HEK293 (cell line): ENCODE measurements around the gene POU2AF3.
"Not testable (repeated sequence)": the region's sequence is repeated elsewhere in the genome, so short reads cannot be mapped to it uniquely, and the experiment has no call there.

ENCODE experiments used
- CTCF ChIA-PET: fragments of 350-600 bp; formaldehyde crosslinking; extraction: SDS; loops from one replicate; lab custom pipeline; 2021; ENCODE audit warnings: antibody characterized with exemption; lab: Yijun Ruan, JAX
- POLR2A ChIA-PET: fragments of 300-600 bp; formaldehyde crosslinking; extraction: SDS; loops from one replicate; lab custom pipeline; 2020; ENCODE audit warnings: antibody characterized with exemption, inconsistent platforms; lab: Yijun Ruan, JAX
- H3K27ac ChIP-seq: fragments of 200-500 bp; sonication (Bioruptor generic); 2 replicates; pipeline ENCODE4 v1.5.1; 2014; ENCODE audit warnings: low read depth, low read length, control low read depth, inconsistent platforms; ENCODE audit errors: extremely low read depth
- H3K36me3 ChIP-seq, 2 experiments: fragments of 200-500 bp in 1 of 2; sonication (Bioruptor generic) in 1 of 2; 1 replicate in 1 of 2; 2 replicates in 1 of 2; pipeline ENCODE4 v1.5.1; 2014 to 2017; ENCODE audit warnings: inconsistent platforms in 2 of 2, low read length in 2 of 2; ENCODE audit not compliant: control insufficient read depth in 2 of 2, insufficient read depth in 1 of 2
- H3K4me1 ChIP-seq: fragments of 200-500 bp; sonication (Bioruptor generic); 2 replicates; pipeline ENCODE4 v1.5.1; 2014; ENCODE audit warnings: mild to moderate bottlenecking, low read length, inconsistent platforms; ENCODE audit not compliant: control insufficient read depth, insufficient read depth
- H3K4me3 ChIP-seq: 2 replicates; pipeline ENCODE4 v1.5.1; 2011; ENCODE audit warnings: low read depth, mild to moderate bottlenecking, control low read depth, low read length, moderate library complexity
- H3K9me3 ChIP-seq: fragments of 200-500 bp; sonication (Bioruptor generic); 2 replicates; pipeline ENCODE4 v1.5.1; 2014; ENCODE audit warnings: low read depth, low read length, inconsistent platforms; ENCODE audit not compliant: control insufficient read depth, insufficient read depth
- BCL11B ChIP-seq: fragments of 450-650 bp; formaldehyde crosslinking; IDR thresholded peaks from 2 replicates; pipeline ENCODE4 v1.5.1; 2016; ENCODE audit warnings: low read depth, missing biosample characterization, missing genetic modification characterization
- GLIS2 ChIP-seq: fragments of 450-650 bp; formaldehyde crosslinking; IDR thresholded peaks from 2 replicates; pipeline ENCODE4 v1.5.1; 2016; ENCODE audit warnings: missing biosample characterization, missing genetic modification characterization
- HOXD13 ChIP-seq: sonication (generic); formaldehyde crosslinking; IDR thresholded peaks from 2 replicates; pipeline ENCODE4 v1.8.0; 2022; ENCODE audit warnings: missing genetic modification reagents, borderline replicate concordance
- SCRT1 ChIP-seq: fragments of 450-650 bp; formaldehyde crosslinking; IDR thresholded peaks from 2 replicates; pipeline ENCODE4 v1.5.1; 2016; ENCODE audit warnings: missing biosample characterization, missing genetic modification characterization, borderline replicate concordance
- SCRT2 ChIP-seq: fragments of 450-650 bp; formaldehyde crosslinking; IDR thresholded peaks from 2 replicates; pipeline ENCODE4 v1.5.1; 2016; ENCODE audit warnings: missing biosample characterization, missing genetic modification characterization
- SETDB1 ChIP-seq: IDR thresholded peaks from one replicate; pipeline ENCODE4 v1.6.1; 2017; ENCODE audit warnings: mild to moderate bottlenecking, low read length, moderate library complexity, mixed read lengths; ENCODE audit not compliant: insufficient read length
- YY1 ChIP-seq: fragments of 450-650 bp; formaldehyde crosslinking; IDR thresholded peaks from 2 replicates; pipeline ENCODE4 v1.5.1; 2018; ENCODE audit warnings: missing biosample characterization, missing genetic modification characterization
- ZBTB48 ChIP-seq: fragments of 450-650 bp; formaldehyde crosslinking; IDR thresholded peaks from 2 replicates; pipeline ENCODE4 v1.5.1; 2016; ENCODE audit warnings: missing biosample characterization, missing genetic modification characterization
- ZNF10 ChIP-seq: fragments of 450-650 bp; formaldehyde crosslinking; IDR thresholded peaks from 2 replicates; pipeline ENCODE4 v1.5.1; 2017; ENCODE audit warnings: missing biosample characterization, missing genetic modification characterization
- ZNF121 ChIP-seq: fragments of 450-650 bp; formaldehyde crosslinking; IDR thresholded peaks from 2 replicates; pipeline ENCODE4 v1.5.1; 2016; ENCODE audit warnings: missing biosample characterization, missing genetic modification characterization
- ZNF146 ChIP-seq: fragments of 450-650 bp; formaldehyde crosslinking; IDR thresholded peaks from 2 replicates; pipeline ENCODE4 v1.5.1; 2016; ENCODE audit warnings: missing biosample characterization, missing genetic modification characterization
- ZNF266 ChIP-seq: fragments of 450-650 bp; formaldehyde crosslinking; IDR thresholded peaks from 2 replicates; pipeline ENCODE4 v1.5.1; 2016; ENCODE audit warnings: missing biosample characterization, missing genetic modification characterization, low read depth
- ZNF311 ChIP-seq: fragments of 450-650 bp; formaldehyde crosslinking; IDR thresholded peaks from 2 replicates; pipeline ENCODE4 v1.5.1; 2017; ENCODE audit warnings: missing biosample characterization, missing genetic modification characterization, borderline replicate concordance
- ZNF571 ChIP-seq: fragments of 450-650 bp; formaldehyde crosslinking; IDR thresholded peaks from 2 replicates; pipeline ENCODE4 v1.5.0; 2017; ENCODE audit warnings: missing biosample characterization, missing genetic modification characterization
- ZSCAN23 ChIP-seq: fragments of 450-650 bp; formaldehyde crosslinking; IDR thresholded peaks from 2 replicates; pipeline ENCODE4 v1.5.1; 2016; ENCODE audit warnings: missing biosample characterization, missing genetic modification characterization
- TF ChIP-seq, protein P1 (sequence below): fragments of 450-650 bp; formaldehyde crosslinking; IDR thresholded peaks from 2 replicates; pipeline ENCODE4 v1.5.1; 2016; ENCODE audit warnings: missing biosample characterization, missing genetic modification characterization, borderline replicate concordance
- TF ChIP-seq, protein P2 (sequence below): fragments of 450-650 bp; formaldehyde crosslinking; IDR thresholded peaks from 2 replicates; pipeline ENCODE4 v1.5.1; 2016; ENCODE audit warnings: missing biosample characterization, missing genetic modification characterization
- TF ChIP-seq, protein P3 (sequence below): fragments of 450-650 bp; formaldehyde crosslinking; IDR thresholded peaks from 2 replicates; pipeline ENCODE4 v1.5.1; 2016; ENCODE audit warnings: missing biosample characterization, missing genetic modification characterization
- TF ChIP-seq, protein P4 (sequence below): fragments of 450-650 bp; formaldehyde crosslinking; IDR thresholded peaks from 2 replicates; pipeline ENCODE4 v1.5.0; 2017; ENCODE audit warnings: missing biosample characterization, missing genetic modification characterization, borderline replicate concordance
- TF ChIP-seq, protein P5 (sequence below): fragments of 450-650 bp; formaldehyde crosslinking; IDR thresholded peaks from 2 replicates; pipeline ENCODE4 v1.5.1; 2017; ENCODE audit warnings: missing biosample characterization, missing genetic modification characterization

POU2AF3 gene

DNA sequence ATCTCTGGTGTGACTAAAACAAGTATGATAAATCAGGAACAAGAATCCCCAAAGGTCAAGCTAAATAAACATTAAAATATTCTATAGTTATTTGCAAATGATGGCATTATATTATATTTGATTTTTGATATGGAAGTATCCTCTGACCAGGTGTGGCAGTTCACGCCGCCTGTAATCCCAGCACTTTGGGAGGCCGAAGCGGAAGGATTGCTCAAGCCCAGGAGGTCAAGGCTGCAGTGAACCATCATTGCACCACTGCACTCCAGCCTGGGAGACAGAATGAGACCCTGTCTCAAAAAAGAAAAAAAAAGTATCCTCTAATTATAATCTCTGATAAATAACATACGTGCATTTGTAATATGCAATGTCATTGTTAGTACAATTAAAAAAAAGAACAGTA, 6.6 kb upstream of the POU2AF3 start:
- TF ChIP-seq, protein P1, sequence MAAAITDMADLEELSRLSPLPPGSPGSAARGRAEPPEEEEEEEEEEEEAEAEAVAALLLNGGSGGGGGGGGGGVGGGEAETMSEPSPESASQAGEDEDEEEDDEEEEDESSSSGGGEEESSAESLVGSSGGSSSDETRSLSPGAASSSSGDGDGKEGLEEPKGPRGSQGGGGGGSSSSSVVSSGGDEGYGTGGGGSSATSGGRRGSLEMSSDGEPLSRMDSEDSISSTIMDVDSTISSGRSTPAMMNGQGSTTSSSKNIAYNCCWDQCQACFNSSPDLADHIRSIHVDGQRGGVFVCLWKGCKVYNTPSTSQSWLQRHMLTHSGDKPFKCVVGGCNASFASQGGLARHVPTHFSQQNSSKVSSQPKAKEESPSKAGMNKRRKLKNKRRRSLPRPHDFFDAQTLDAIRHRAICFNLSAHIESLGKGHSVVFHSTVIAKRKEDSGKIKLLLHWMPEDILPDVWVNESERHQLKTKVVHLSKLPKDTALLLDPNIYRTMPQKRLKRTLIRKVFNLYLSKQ (tag by site-specific recombination), result no peak
- no peak for TF ChIP-seq SETDB1
- POLR2A ChIA-PET, result interaction anchor here (0.6 kb wide), 1 partner anchor 23 kb away, joined by 5 read pairs; no protein-coding TSS in a partner anchor
- CTCF ChIA-PET, result interaction anchor here (1.2 kb wide), 1 partner anchor 154 kb away, joined by 3 read pairs; no protein-coding TSS in a partner anchor

DNA sequence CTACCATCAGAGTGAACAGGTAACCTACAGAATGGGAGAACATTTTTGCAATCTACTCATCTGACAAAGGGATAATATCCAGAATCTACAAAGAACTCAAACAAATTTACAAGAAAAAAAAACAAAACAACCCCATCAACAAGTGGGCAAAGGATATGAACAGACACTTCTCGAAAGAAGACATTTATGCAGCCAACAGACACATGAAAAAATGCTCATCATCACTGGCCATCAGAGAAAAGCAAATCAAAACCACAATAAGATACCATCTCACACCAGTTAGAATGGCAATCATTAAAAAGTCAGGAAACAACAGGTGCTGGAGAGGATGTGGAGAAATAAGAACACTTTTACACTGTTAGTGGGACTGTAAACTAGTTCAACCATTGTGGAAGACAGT, 5.9 kb upstream of the POU2AF3 start:
- H3K4me1 ChIP-seq, H3K4me3 ChIP-seq, H3K36me3 ChIP-seq, POLR2A ChIA-PET, H3K9me3 ChIP-seq, H3K27ac ChIP-seq: not testable (repeated sequence)
- peak; percentile 79 for TF ChIP-seq SCRT2 (tag by site-specific recombination)
- peak; percentile 87 for TF ChIP-seq SCRT1 (tag by site-specific recombination)
- CTCF ChIA-PET, result interaction anchor here (1.2 kb wide), 1 partner anchor 153 kb away, joined by 3 read pairs; no protein-coding TSS in a partner anchor

More for the DNA sequence above, 6.6 kb upstream of the POU2AF3 start:
- Histone ChIP-seq H3K4me3 (no peak overlapping the region), H3K36me3 (no peaks in the 10 kb centered on the region), H3K9me3 (no peaks in the 10 kb centered on the region), H3K27ac (no peak overlapping the region), H3K4me1 (no peaks in the 10 kb centered on the region)

DNA sequence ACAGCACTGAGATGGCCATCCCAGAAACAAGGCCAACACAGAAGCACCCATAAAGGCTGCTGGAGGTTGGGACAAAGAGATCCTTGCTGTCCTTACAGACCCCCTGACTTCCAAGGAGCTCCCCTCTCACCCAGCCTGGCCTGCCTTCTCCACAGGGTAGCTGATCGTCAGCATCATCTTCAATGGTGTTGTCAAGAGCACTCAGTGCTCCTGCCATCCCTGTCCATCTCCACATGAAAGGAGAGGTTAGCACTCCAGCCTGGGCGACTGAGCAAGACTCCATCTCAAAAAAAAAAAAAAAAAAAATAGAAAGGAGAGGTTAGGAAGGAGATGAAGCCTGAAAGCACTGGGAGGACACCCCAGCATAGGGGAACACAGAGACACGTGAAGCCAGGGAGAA, 2.1 kb upstream of the POU2AF3 start:
- no peak overlapping the region for H3K4me3 ChIP-seq
- no peak overlapping the region for H3K27ac ChIP-seq
- CTCF ChIA-PET, result interaction anchor here (0.7 to 4.9 kb wide), 3 partner anchors 14 to 924 kb away, joined by 3 to 19 read pairs (median 5); no protein-coding TSS in a partner anchor
- H3K9me3 ChIP-seq, result no peaks in the 10 kb centered on the region
- H3K36me3 ChIP-seq, result no peaks in the 10 kb centered on the region
- POLR2A ChIA-PET, result interaction anchor here (0.7 kb wide), 1 partner anchor 929 kb away, joined by 4 read pairs; no protein-coding TSS in a partner anchor
- no peaks in the 10 kb centered on the region for H3K4me1 ChIP-seq
- TF ChIP-seq ZNF311 (tag by site-specific recombination) (no peak), ZNF571 (tag by site-specific recombination) (no peak), ZNF266 (tag by site-specific recombination) (no peak), ZNF146 (tag by site-specific recombination) (no peak), YY1 (tag by site-specific recombination) (no peak), ZNF121 (tag by site-specific recombination) (no peak), BCL11B (tag by site-specific recombination) (no peak), GLIS2 (tag by site-specific recombination) (no peak), HOXD13 (CRISPR knock-in tag) (no peak), ZNF10 (no peak), ZSCAN23 (tag by site-specific recombination) (no peak), ZBTB48 (no peak)
- TF ChIP-seq, protein P2, sequence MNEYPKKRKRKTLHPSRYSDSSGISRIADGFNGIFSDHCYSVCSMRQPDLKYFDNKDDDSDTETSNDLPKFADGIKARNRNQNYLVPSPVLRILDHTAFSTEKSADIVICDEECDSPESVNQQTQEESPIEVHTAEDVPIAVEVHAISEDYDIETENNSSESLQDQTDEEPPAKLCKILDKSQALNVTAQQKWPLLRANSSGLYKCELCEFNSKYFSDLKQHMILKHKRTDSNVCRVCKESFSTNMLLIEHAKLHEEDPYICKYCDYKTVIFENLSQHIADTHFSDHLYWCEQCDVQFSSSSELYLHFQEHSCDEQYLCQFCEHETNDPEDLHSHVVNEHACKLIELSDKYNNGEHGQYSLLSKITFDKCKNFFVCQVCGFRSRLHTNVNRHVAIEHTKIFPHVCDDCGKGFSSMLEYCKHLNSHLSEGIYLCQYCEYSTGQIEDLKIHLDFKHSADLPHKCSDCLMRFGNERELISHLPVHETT, result no peak
- TF ChIP-seq, protein P3, sequence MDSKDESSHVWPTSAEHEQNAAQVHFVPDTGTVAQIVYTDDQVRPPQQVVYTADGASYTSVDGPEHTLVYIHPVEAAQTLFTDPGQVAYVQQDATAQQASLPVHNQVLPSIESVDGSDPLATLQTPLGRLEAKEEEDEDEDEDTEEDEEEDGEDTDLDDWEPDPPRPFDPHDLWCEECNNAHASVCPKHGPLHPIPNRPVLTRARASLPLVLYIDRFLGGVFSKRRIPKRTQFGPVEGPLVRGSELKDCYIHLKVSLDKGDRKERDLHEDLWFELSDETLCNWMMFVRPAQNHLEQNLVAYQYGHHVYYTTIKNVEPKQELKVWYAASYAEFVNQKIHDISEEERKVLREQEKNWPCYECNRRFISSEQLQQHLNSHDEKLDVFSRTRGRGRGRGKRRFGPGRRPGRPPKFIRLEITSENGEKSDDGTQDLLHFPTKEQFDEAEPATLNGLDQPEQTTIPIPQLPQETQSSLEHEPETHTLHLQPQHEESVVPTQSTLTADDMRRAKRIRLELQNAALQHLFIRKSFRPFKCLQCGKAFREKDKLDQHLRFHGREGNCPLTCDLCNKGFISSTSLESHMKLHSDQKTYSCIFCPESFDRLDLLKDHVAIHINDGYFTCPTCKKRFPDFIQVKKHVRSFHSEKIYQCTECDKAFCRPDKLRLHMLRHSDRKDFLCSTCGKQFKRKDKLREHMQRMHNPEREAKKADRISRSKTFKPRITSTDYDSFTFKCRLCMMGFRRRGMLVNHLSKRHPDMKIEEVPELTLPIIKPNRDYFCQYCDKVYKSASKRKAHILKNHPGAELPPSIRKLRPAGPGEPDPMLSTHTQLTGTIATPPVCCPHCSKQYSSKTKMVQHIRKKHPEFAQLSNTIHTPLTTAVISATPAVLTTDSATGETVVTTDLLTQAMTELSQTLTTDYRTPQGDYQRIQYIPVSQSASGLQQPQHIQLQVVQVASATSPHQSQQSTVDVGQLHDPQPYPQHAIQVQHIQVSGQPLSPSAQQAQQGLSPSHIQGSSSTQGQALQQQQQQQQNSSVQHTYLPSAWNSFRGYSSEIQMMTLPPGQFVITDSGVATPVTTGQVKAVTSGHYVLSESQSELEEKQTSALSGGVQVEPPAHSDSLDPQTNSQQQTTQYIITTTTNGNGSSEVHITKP (tag by site-specific recombination), result no peak
- TF ChIP-seq, protein P4, sequence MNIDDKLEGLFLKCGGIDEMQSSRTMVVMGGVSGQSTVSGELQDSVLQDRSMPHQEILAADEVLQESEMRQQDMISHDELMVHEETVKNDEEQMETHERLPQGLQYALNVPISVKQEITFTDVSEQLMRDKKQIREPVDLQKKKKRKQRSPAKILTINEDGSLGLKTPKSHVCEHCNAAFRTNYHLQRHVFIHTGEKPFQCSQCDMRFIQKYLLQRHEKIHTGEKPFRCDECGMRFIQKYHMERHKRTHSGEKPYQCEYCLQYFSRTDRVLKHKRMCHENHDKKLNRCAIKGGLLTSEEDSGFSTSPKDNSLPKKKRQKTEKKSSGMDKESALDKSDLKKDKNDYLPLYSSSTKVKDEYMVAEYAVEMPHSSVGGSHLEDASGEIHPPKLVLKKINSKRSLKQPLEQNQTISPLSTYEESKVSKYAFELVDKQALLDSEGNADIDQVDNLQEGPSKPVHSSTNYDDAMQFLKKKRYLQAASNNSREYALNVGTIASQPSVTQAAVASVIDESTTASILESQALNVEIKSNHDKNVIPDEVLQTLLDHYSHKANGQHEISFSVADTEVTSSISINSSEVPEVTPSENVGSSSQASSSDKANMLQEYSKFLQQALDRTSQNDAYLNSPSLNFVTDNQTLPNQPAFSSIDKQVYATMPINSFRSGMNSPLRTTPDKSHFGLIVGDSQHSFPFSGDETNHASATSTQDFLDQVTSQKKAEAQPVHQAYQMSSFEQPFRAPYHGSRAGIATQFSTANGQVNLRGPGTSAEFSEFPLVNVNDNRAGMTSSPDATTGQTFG (tag by site-specific recombination), result no peak
- TF ChIP-seq, protein P5, sequence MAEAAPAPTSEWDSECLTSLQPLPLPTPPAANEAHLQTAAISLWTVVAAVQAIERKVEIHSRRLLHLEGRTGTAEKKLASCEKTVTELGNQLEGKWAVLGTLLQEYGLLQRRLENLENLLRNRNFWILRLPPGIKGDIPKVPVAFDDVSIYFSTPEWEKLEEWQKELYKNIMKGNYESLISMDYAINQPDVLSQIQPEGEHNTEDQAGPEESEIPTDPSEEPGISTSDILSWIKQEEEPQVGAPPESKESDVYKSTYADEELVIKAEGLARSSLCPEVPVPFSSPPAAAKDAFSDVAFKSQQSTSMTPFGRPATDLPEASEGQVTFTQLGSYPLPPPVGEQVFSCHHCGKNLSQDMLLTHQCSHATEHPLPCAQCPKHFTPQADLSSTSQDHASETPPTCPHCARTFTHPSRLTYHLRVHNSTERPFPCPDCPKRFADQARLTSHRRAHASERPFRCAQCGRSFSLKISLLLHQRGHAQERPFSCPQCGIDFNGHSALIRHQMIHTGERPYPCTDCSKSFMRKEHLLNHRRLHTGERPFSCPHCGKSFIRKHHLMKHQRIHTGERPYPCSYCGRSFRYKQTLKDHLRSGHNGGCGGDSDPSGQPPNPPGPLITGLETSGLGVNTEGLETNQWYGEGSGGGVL (tag by site-specific recombination), result no peak
